Measurements from ENCODE around the gene SEMA3F. TPM values are rescaled to one million over a fixed set of nuclear protein-coding genes. Genes with fewer than 3 reads are reported as not detected.

SEMA3F gene
- polyA plus RNA-seq, 1 experiment = 14.7 TPM

DNA sequence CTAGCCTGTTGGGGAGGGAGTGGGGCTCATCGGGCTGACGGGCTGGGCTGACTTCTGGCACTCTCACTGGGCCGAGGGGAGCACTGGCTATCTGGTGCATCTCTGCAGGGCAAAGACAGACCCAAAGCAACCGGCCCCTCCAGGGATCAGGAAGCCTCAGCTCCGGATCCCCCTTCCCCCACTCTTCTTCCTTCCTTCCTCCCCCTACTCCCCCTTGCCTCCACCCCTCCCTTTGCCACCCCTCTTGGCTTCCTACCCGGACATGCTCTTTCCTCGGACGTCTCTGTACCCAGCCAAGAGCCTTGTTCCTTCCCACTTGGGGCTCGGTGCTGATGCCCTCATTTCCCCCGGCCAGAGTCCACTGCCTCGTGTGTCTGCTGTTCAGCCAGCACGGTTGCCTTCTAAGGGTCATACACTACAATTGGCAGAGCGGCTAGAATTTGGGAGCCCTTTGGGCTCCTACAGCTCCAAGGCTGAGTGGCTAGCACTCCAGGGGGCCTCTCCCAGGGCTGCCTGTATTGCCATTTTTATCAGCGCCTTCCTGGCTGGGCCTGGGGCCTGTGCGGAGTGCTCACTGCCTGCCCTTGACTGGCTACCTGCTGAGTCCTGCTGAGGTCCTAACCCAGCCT lies 10.9 kb downstream of the SEMA3F start:
- Histone ChIP-seq H3K27ac (ENCODE audit: low read depth, low read length) (peak overlapping the region; percentile 82), H3K4me3 (ENCODE audit: low read depth, low read length) (no peak overlapping the region), H3K27me3 (ENCODE audit: control insufficient read depth, insufficient read depth, low read length) (no peaks in the 10 kb centered on the region), H3K9me3 (ENCODE audit: control insufficient read depth, insufficient read depth, low read length) (no peaks in the 10 kb centered on the region)
- no peak for DNase-seq (ENCODE audit: low read depth, low spot score)
- TF ChIP-seq CTCF (IDR thresholded peaks at IDR 0.05; ENCODE audit: low read depth, low read length) = no peak
- ChIA-PET POLR2A (interaction anchor here (1.0 to 1.4 kb wide), 2 partner anchors 9 to 14 kb away, joined by 5 to 8 read pairs; no protein-coding TSS in a partner anchor), CTCF (interaction anchor here (0.8 to 1.1 kb wide), 3 partner anchors 23 to 61 kb away, joined by 3 read pairs; no protein-coding TSS in a partner anchor)

DNA sequence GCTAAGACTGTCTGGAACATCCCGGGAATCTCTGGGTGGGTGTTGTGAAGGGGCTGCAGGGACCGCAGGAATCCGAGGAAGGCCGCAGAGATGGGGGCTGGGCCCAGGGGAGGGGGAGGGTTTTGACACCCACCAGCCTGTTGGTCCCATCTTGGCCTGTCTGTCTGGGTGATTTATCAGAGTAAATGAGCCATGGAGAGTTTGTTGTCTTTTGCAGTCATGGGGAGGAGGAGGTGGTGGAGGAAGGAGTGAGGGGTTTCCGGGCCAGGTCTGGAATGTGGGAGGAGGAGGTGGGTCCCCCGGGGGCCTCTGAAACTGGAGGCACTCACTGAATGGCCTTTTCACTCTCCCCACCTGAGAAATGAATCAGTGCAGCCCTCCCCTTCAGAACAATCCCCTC lies 11.5 kb downstream of the SEMA3F start:
- H3K9me3 ChIP-seq (ENCODE audit: control insufficient read depth, insufficient read depth, low read length) = no peaks in the 10 kb centered on the region
- DNase-seq (ENCODE audit: low read depth, low spot score) = no peak
- POLR2A ChIA-PET = no interaction called here
- H3K27ac ChIP-seq (ENCODE audit: low read depth, low read length) = peak overlapping the region; percentile 39
- CTCF ChIA-PET = no interaction called here
- no peaks in the 10 kb centered on the region for H3K27me3 ChIP-seq (ENCODE audit: control insufficient read depth, insufficient read depth, low read length)
- H3K4me3 ChIP-seq (ENCODE audit: low read depth, low read length) = no peak overlapping the region
- TF ChIP-seq CTCF (IDR thresholded peaks at IDR 0.05; ENCODE audit: low read depth, low read length) = no peak

DNA sequence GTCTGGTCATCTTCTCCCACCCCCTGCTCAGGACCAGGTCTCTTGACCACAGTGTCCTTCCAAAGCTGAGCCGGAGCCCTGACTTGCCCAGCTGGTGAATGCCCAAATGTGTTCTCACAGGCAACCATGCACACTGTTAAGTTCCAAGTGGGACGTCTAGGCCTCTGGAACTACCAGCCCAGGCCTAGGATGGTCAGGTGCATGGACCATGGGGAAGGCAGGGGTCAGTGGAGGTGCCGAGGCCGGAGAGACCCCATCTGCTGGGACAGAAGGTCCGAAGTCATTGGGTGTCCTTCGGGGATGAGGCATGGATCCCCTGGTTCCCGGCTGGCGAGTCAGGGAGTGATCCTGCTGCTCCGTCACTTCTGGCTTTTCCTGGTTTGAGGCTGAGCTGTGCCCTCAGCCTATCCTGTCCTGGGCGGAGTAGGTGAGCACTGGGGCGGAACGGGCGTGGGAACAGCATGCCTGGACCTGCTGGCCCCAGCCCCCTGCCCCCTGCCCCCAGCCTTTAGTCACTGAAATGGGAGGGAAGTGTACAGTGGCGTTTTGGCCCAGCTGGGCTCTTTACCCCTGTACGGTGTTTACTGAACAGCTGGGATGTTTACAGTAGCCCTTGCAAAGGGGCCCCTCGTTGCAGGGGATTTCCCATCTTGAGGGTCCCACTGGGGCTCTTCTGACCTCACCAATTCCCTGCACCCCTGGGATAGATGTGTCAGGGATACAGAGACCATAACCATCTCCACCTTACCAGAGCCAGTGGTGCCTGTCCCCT lies 12.1 kb downstream of the SEMA3F start:
- ChIA-PET POLR2A (no interaction called here), CTCF (no interaction called here)
- H3K27ac ChIP-seq (ENCODE audit: low read depth, low read length) = peak overlapping the region; percentile 39
- no peak for DNase-seq (ENCODE audit: low read depth, low spot score)
- H3K27me3 ChIP-seq (ENCODE audit: control insufficient read depth, insufficient read depth, low read length) = no peaks in the 10 kb centered on the region
- H3K4me3 ChIP-seq (ENCODE audit: low read depth, low read length) = no peak overlapping the region
- no peak for TF ChIP-seq CTCF (IDR thresholded peaks at IDR 0.05; ENCODE audit: low read depth, low read length)
- H3K9me3 ChIP-seq (ENCODE audit: control insufficient read depth, insufficient read depth, low read length) = no peaks in the 10 kb centered on the region

DNA sequence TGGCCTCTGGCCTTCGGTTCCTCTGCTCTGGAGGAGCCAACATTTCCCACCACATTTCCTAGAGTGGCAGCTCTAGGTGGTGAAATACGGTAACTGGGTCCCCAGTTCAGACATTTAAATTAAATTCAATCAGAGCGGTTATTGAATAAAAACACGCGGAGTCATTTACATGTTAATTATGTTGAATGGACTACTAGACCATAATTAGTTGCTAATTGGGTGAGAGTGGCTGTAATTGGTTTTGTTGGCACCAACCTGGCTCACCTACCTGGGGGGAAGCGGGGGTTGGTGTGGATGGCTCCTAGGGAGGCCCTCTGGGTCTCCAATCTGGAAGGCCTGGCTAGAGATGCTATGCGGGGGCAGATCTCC lies 12.7 kb downstream of the SEMA3F start:
- H3K27ac ChIP-seq (ENCODE audit: low read depth, low read length) = peak overlapping the region; percentile 31
- CTCF ChIA-PET = no interaction called here
- no peak overlapping the region for H3K4me3 ChIP-seq (ENCODE audit: low read depth, low read length)
- POLR2A ChIA-PET = no interaction called here
- no peak for DNase-seq (ENCODE audit: low read depth, low spot score)
- no peak for TF ChIP-seq CTCF (IDR thresholded peaks at IDR 0.05; ENCODE audit: low read depth, low read length)
- H3K9me3 ChIP-seq (ENCODE audit: control insufficient read depth, insufficient read depth, low read length) = no peaks in the 10 kb centered on the region
- H3K27me3 ChIP-seq (ENCODE audit: control insufficient read depth, insufficient read depth, low read length) = no peaks in the 10 kb centered on the region

- TF ChIP-seq CTCF (IDR thresholded peaks at IDR 0.05; ENCODE audit: low read depth, low read length) = no peak
- Histone ChIP-seq H3K9me3 (ENCODE audit: control insufficient read depth, insufficient read depth, low read length) (no peaks in the 10 kb centered on the region), H3K27me3 (ENCODE audit: control insufficient read depth, insufficient read depth, low read length) (no peaks in the 10 kb centered on the region), H3K27ac (ENCODE audit: low read depth, low read length) (no peak overlapping the region), H3K4me3 (ENCODE audit: low read depth, low read length) (no peak overlapping the region)
- DNase-seq (ENCODE audit: low read depth, low spot score) = no peak
- ChIA-PET POLR2A (no interaction called here), CTCF (no interaction called here)
These were observed 13.3 kb downstream of the SEMA3F start for GRCh38 chr3:50168388-50168787.

All from AG04450 (cell line).